ENCODE results near the gene ALDH5A1. TPM values are rescaled to one million over a fixed set of nuclear protein-coding genes. Genes with fewer than 3 reads are reported as not detected.
A peak's percentile ranks its signal among the peaks of the same experiment; 100 is the strongest.

Gene ALDH5A1
- total RNA-seq, 1 donor from 2014 or later, result 15.9 TPM

DNA sequence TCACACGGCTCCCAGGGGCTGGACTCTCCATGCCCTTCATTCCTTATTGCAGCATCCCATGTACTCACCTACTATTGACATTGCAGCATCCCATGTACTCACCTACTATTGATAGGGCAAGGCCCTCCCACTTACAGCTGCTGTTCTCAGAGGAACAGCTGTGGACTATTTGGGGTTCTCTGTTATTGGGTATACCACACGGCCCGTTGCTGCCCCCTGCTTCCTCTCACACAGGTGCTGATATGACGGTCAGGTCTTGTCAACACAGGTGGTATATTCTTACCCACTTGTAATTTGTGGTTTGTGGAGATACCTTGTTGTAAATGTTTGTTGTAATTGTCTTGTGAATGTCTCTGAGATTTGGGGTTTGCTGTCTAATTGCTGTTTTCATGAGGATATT, 18.8 kb downstream of the ALDH5A1 start:
- ATAC-seq (ENCODE audit: low read depth) (no peak), DNase-seq (no peak)
- POLR2A ChIA-PET, result interaction anchor here (0.7 kb wide), 1 partner anchor 16 kb away, joined by 3 read pairs; no protein-coding TSS in a partner anchor
- Mint-ChIP-seq H3K27me3 (no peaks in the 10 kb centered on the region), H3K4me3 (no peak overlapping the region), H3K9me3 (no peaks in the 10 kb centered on the region), H3K27ac (no peak overlapping the region), H3K4me1 (peaks cover 20% of the 10 kb centered on the region), H3K36me3 (ENCODE audit: low read depth) (peaks cover 62% of the 10 kb centered on the region)
- CTCF ChIA-PET, result interaction anchor here (0.7 to 1.3 kb wide), 2 partner anchors 9 to 18 kb away, joined by 4 to 5 read pairs; no protein-coding TSS in a partner anchor
- TF ChIP-seq, protein P1, sequence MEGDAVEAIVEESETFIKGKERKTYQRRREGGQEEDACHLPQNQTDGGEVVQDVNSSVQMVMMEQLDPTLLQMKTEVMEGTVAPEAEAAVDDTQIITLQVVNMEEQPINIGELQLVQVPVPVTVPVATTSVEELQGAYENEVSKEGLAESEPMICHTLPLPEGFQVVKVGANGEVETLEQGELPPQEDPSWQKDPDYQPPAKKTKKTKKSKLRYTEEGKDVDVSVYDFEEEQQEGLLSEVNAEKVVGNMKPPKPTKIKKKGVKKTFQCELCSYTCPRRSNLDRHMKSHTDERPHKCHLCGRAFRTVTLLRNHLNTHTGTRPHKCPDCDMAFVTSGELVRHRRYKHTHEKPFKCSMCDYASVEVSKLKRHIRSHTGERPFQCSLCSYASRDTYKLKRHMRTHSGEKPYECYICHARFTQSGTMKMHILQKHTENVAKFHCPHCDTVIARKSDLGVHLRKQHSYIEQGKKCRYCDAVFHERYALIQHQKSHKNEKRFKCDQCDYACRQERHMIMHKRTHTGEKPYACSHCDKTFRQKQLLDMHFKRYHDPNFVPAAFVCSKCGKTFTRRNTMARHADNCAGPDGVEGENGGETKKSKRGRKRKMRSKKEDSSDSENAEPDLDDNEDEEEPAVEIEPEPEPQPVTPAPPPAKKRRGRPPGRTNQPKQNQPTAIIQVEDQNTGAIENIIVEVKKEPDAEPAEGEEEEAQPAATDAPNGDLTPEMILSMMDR (IDR thresholded peaks at IDR 0.05), result no peak
- intact Hi-C loops (cut with micrococcal nuclease), result no loop called here

DNA sequence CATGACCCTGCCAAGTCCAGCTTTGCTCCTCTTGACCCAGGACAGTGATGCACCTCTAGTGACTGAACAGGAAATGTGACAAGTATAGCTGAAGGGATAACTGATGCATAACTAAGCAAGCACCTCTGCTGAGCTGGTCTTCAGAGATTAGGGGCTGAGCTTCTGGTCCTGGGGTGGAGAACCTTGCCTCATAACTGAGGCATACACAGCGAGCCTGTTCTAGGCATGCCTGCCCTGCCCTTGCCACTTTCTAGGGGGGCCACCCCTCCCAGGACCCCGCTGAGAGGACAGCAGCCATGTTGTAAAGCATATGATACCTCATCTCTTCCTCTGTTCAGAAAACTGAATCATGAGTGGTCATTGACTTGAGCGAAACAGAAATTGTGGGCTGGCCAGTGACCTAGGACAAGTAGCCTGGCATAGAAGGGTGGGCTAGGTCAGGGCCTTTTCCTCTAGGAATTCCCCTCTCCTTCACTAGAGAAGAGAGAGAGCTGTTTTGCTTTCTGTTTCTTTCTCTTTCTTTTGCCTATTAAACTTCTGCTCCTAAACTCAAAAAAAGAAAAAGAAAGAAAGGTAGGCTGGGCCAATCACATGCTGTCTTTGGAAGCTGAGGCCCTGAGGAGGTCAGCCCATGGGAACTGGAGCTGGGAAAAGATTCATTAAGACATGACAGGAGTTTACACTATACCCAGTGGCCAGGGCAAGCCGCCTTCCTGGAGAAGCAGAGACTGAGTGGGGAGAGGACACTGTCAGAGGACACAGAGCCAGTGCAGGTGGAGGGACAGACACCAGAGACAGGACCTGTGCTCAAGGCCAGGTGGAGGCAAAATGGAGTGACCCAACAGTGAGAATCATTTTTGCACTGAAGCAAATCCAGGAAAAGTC, 23.1 kb downstream of the ALDH5A1 start:
- H3K4me3 Mint-ChIP-seq, result peak overlapping the region; percentile 72
- H3K27me3 Mint-ChIP-seq, result no peaks in the 10 kb centered on the region
- ATAC-seq (ENCODE audit: low read depth) (peak; percentile 87), DNase-seq (peak; percentile 26)
- TF ChIP-seq, protein P1 (IDR thresholded peaks at IDR 0.05), result no peak
- H3K4me1 Mint-ChIP-seq, result peaks cover 45% of the 10 kb centered on the region
- no peaks in the 10 kb centered on the region for H3K9me3 Mint-ChIP-seq
- ChIA-PET CTCF (interaction anchor here (1.0 to 4.2 kb wide), 4 partner anchors 23 to 87 kb away, joined by 4 to 40 read pairs (median 4); partner anchors contain the start of gene ALDH5A1), POLR2A (interaction anchor here (0.6 to 2.5 kb wide), 5 partner anchors 23 to 225 kb away, joined by 3 to 67 read pairs (median 5); partner anchors contain the start of genes ALDH5A1, C6orf62 and TDP2)
- H3K36me3 Mint-ChIP-seq (ENCODE audit: low read depth), result peaks cover 25% of the 10 kb centered on the region
- H3K27ac Mint-ChIP-seq, result peak overlapping the region; percentile 97
- intact Hi-C loops (cut with micrococcal nuclease), result loop anchor here (1.0 kb wide), 1 partner anchor 23 kb away; no protein-coding TSS in a partner anchor

DNA sequence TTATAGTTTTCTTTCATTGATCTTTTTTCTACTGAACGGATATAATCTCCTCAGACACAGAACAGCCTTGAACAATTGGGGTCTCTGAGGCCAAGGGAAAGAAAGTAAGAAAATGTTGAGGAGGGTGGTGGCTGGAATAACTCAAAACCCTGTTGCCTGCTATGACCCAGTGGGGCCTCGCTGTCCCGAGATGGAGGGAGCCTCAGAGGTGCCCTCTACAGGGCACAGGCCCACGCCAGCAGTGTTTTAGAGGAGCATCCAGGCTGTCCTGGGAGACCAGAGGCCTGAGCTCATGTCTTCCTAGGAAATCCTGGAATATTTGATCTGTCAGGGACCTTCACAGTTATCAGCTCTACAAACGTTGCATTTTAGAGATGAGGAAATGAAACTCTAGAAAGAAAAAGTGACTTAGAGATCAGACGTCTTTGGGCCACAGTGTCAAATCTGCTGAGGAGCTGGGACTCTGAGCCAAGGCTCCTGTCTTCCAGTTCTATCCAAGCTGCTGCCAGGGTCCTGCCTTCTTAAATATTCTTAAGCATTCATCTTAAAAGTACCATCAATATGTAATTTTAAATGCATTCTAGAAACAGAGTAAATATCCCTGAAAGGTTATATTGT, 26.3 kb downstream of the ALDH5A1 start:
- ChIA-PET POLR2A (interaction anchor here (0.5 to 3.6 kb wide), 4 partner anchors 9 to 125 kb away, joined by 3 to 46 read pairs (median 4); partner anchors contain the start of genes ALDH5A1 and KIAA0319), CTCF (interaction anchor here (0.7 to 3.6 kb wide), 14 partner anchors 11 to 284 kb away, joined by 3 to 60 read pairs (median 3); partner anchors contain the start of gene ALDH5A1)
- Mint-ChIP-seq H3K4me1 (peaks cover 62% of the 10 kb centered on the region), H3K36me3 (ENCODE audit: low read depth) (no peaks in the 10 kb centered on the region), H3K9me3 (no peaks in the 10 kb centered on the region), H3K4me3 (peak overlapping the region; percentile 42), H3K27me3 (no peaks in the 10 kb centered on the region), H3K27ac (peak overlapping the region; percentile 88)
- intact Hi-C loops (cut with micrococcal nuclease), result loop anchor here (1.0 to 5.0 kb wide), 3 partner anchors 26 to 126 kb away; partner anchors contain the start of gene KIAA0319
- ATAC-seq (ENCODE audit: low read depth) (peak; percentile 40), DNase-seq (peak; percentile 35)
- TF ChIP-seq, protein P1 (IDR thresholded peaks at IDR 0.05), result no peak

DNA sequence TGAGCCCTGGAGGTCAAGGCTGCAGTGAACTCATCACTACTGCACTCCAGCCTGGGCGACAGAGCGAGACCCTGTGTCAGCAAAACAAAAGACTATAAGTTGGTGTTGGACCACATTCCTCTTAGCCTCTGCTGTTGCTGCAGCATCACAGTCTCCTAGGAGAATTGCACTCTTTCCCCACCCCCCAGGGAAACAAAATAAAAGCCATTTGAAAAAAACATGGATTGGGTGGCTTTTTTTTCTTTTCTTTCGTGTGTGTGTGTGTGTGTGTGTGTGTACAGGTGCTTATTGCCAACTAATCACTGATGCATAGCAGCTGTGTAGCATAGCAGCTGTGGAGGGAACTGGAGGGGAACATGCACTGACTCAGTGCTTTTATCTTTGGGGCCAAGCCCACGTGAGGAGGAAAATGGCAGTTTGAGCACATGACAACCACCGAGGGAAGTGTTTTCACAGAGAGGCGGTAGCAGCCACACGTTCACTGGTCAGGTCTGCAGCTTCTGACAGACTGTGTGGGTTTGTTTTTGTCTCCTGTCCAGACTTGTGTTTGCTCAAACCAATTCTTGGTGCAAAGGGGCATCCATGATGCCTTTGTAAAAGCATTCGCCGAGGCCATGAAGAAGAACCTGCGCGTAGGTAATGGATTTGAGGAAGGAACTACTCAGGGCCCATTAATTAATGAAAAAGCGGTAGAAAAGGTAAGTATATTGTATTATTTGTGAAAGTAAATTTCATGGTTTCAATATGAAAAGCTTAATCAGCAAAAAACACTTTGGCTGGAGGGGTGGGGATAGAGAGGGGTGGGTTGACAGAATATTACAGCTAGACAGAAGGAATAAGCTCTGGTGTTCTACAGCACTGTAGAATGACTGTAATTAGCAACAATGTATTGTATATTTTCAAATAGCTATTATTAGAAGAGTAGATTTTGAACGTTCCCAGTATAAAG, 27.7 kb downstream of the ALDH5A1 start:
- H3K9me3 Mint-ChIP-seq, result no peaks in the 10 kb centered on the region
- TF ChIP-seq, protein P1 (IDR thresholded peaks at IDR 0.05), result no peak
- no peaks in the 10 kb centered on the region for H3K36me3 Mint-ChIP-seq (ENCODE audit: low read depth)
- peak overlapping the region; percentile 51 for H3K4me3 Mint-ChIP-seq
- DNase-seq (peak; percentile 30), ATAC-seq (ENCODE audit: low read depth) (peak; percentile 55)
- H3K4me1 Mint-ChIP-seq, result peaks cover 59% of the 10 kb centered on the region
- ChIA-PET CTCF (interaction anchor here (1.1 to 3.6 kb wide), 5 partner anchors 9 to 90 kb away, joined by 3 to 60 read pairs (median 5); partner anchors contain the start of gene ALDH5A1), POLR2A (interaction anchor here (0.6 to 3.6 kb wide), 7 partner anchors 14 to 374 kb away, joined by 3 to 46 read pairs (median 4); partner anchors contain the start of genes ALDH5A1 and KIAA0319)
- intact Hi-C loops (cut with micrococcal nuclease), result loop anchor here (5.0 kb wide), 1 partner anchor 125 kb away; the partner anchor contains the start of gene KIAA0319
- H3K27me3 Mint-ChIP-seq, result no peaks in the 10 kb centered on the region
- H3K27ac Mint-ChIP-seq, result peak overlapping the region; percentile 88

Measured in activated B cell treated with CpG ODN at 0.5 μM for 24 hours (primary cell).